22Rv1 (cell line): Measurements from ENCODE around the gene DUSP28.

Source experiments
- H3K27ac ChIP-seq: fragments of 450-650 bp; 2 replicates; pipeline ENCODE4 v1.5.1; 2017
- ZFX ChIP-seq: fragments of 450-650 bp; IDR thresholded peaks from 2 replicates; pipeline ENCODE4 v1.6.1; 2017; ENCODE audit warnings: antibody characterized with exemption, borderline replicate concordance
- TF ChIP-seq, protein P1 (sequence below): fragments of 450-650 bp; IDR thresholded peaks from 2 replicates; pipeline ENCODE4 v1.5.1; 2017; ENCODE audit warnings: mild to moderate bottlenecking

DUSP28 gene

GRCh38 chr2:240539906-240540305, 20.3 kb upstream of the DUSP28 start:
- no peak overlapping the region for H3K27ac ChIP-seq
- TF ChIP-seq, protein P1, sequence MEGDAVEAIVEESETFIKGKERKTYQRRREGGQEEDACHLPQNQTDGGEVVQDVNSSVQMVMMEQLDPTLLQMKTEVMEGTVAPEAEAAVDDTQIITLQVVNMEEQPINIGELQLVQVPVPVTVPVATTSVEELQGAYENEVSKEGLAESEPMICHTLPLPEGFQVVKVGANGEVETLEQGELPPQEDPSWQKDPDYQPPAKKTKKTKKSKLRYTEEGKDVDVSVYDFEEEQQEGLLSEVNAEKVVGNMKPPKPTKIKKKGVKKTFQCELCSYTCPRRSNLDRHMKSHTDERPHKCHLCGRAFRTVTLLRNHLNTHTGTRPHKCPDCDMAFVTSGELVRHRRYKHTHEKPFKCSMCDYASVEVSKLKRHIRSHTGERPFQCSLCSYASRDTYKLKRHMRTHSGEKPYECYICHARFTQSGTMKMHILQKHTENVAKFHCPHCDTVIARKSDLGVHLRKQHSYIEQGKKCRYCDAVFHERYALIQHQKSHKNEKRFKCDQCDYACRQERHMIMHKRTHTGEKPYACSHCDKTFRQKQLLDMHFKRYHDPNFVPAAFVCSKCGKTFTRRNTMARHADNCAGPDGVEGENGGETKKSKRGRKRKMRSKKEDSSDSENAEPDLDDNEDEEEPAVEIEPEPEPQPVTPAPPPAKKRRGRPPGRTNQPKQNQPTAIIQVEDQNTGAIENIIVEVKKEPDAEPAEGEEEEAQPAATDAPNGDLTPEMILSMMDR, result no peak
- TF ChIP-seq ZFX, result no peak

- TF ChIP-seq, protein P1, result no peak
- TF ChIP-seq ZFX, result no peak
- no peak overlapping the region for H3K27ac ChIP-seq
Measured at GRCh38 chr2:240551288-240551687, 8.9 kb upstream of the DUSP28 start.

DNA sequence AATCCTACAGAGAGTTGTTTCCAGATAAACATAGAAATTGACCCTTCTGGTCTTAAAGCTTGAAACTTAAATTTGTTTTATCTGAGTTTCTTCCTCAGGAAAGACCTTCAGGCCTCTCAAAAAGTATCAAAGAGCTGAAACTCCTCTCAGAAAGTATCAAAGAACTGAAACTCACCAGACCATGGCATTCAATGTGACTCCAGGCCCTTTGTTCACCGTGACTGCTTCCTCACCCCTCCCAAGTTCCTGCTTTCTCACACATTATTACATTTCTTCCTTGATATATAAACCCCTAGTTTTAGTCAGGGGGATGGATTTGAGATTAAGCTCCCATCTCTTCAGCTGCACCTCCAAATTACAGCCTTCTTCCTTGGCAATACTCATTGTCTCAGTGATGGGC, 8.3 kb upstream of the DUSP28 start:
- H3K27ac ChIP-seq, result no peak overlapping the region
- TF ChIP-seq ZFX, result no peak
- TF ChIP-seq, protein P1, result no peak

DNA sequence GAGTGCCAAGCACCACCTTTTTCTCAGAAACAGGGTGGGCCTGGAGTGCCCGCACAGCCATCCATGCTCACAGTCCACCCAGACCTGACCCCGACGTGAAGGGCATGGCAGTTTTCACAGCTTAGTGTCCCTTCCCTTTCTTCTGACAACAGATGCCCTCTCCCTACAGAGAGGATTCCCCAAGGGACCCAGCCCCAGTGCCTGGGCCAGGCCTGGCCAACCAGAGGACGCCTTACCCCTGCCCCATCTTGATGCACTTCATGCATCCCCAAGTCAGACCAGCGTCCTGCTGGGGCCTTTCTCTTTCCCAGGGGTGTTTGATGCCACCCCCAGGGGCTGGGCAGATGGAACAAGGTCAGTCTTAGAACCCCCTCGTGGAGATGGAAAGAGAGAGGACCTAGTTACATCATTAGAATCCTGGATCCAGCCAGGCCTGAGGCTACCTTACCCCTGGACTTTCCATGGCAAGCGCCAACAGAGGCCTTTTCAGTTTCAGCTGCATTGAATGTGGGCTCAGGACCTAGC, 6.1 kb upstream of the DUSP28 start:
- H3K27ac ChIP-seq, result no peak overlapping the region
- TF ChIP-seq, protein P1, result no peak
- no peak for TF ChIP-seq ZFX

- TF ChIP-seq, protein P1, result no peak
- no peak overlapping the region for H3K27ac ChIP-seq
Measured at GRCh38 chr2:240554767-240555493, 5.2 kb upstream of the DUSP28 start.

GRCh38 chr2:240555541-240556250, 4.5 kb upstream of the DUSP28 start:
- no peak overlapping the region for H3K27ac ChIP-seq
- TF ChIP-seq, protein P1, result no peak
- no peak for TF ChIP-seq ZFX

DNA sequence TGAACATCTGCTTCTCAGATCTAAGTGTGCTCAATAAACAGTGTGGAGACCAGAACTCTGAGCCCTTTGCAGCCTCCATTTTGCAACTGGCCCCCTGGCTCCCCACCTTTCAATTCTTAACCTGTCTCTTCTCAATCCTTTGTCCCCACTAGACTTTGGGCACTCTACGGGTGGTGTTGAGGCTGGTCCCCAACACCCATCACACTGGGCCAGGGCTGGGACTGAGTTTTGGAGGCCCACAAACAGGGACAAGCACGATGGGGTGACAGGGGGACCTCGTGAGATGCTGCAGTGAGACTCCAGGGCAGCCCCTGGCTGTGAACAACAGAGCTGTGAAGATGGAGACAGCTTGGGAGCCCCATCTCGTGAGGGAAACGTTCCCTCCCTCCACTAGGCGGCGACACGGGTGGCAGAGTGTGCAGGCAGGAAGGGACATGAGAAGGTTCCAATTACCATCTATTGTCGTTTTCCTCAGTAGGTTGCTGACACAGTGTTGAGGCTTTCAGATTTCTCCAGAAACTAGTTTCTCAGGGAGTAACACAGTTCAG, 3.5 kb upstream of the DUSP28 start:
- TF ChIP-seq, protein P1, result peak; percentile 74
- no peak for TF ChIP-seq ZFX
- peak overlapping the region; percentile 98 for H3K27ac ChIP-seq
